Measurements from ENCODE around the gene ALDH1B1.

DNA sequence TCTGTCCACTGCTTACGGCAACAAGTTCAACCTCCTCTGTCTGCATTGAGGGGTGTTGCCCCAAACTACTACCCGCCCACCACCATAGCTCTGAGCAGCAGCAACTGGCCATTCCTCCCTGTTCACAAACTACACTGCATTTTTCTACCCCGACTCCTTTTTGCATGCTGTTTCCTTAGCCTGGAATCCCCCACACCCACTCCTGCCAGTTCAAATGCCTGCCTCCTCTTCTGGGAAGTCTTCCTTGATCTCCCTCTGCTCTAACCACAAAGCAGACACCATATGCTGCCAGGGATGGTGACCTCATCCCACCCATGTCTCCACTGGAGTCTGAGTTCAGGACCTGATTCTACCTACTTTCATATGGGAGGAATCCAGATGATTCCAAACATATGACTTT is 13.3 kb downstream of the ALDH1B1 start:
- TF ChIP-seq, protein P1, sequence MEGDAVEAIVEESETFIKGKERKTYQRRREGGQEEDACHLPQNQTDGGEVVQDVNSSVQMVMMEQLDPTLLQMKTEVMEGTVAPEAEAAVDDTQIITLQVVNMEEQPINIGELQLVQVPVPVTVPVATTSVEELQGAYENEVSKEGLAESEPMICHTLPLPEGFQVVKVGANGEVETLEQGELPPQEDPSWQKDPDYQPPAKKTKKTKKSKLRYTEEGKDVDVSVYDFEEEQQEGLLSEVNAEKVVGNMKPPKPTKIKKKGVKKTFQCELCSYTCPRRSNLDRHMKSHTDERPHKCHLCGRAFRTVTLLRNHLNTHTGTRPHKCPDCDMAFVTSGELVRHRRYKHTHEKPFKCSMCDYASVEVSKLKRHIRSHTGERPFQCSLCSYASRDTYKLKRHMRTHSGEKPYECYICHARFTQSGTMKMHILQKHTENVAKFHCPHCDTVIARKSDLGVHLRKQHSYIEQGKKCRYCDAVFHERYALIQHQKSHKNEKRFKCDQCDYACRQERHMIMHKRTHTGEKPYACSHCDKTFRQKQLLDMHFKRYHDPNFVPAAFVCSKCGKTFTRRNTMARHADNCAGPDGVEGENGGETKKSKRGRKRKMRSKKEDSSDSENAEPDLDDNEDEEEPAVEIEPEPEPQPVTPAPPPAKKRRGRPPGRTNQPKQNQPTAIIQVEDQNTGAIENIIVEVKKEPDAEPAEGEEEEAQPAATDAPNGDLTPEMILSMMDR (IDR thresholded peaks at IDR 0.05; ENCODE audit: low read depth, low read length), result no peak
- no peak for TF ChIP-seq POLR2A (IDR thresholded peaks at IDR 0.05; ENCODE audit: extremely low read depth, insufficient read length)
